GM12892 (cell line): Measurements from ENCODE around the gene GABRR2.

Experiments
- POLR2A ChIP-seq: IDR thresholded peaks from 2 replicates; pipeline ENCODE4 v1.6.1; 2011; ENCODE audit warnings: low read depth, low read length, control low read depth
- TAF1 ChIP-seq: IDR thresholded peaks from 2 replicates; pipeline ENCODE4 v1.6.1; 2011; ENCODE audit warnings: low read depth, mild to moderate bottlenecking, control low read depth, low read length, borderline replicate concordance

DNA sequence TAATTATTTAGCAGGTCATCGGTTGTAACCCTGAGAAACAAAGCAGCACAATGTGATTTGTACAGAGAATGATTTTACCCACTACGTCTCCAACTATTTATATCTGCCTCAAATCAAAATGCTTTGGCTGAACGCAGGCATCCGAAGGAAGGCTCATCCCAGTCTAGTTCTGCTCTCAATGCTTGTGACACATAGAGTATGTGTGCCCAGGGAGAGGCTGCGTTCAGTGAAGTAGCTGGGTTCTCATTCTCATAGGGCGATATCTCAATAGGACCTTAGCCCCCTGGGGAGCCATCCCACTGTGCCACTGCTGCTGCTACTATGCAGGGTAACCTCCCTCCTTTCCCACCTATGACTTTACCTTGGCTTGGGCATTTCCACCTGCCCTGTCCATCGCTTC is 407 bp downstream of the GABRR2 start:
- TF ChIP-seq TAF1 (no peak), POLR2A (no peak)
